Measurements from ENCODE around the gene CLEC4E. TPM values are rescaled to one million over a fixed set of nuclear protein-coding genes. Genes with fewer than 3 reads are reported as not detected.
A peak's percentile ranks its signal among the peaks of the same experiment; 100 is the strongest.

Gene CLEC4E
- total RNA-seq, 1 donor from 2014 or later = not detected

DNA sequence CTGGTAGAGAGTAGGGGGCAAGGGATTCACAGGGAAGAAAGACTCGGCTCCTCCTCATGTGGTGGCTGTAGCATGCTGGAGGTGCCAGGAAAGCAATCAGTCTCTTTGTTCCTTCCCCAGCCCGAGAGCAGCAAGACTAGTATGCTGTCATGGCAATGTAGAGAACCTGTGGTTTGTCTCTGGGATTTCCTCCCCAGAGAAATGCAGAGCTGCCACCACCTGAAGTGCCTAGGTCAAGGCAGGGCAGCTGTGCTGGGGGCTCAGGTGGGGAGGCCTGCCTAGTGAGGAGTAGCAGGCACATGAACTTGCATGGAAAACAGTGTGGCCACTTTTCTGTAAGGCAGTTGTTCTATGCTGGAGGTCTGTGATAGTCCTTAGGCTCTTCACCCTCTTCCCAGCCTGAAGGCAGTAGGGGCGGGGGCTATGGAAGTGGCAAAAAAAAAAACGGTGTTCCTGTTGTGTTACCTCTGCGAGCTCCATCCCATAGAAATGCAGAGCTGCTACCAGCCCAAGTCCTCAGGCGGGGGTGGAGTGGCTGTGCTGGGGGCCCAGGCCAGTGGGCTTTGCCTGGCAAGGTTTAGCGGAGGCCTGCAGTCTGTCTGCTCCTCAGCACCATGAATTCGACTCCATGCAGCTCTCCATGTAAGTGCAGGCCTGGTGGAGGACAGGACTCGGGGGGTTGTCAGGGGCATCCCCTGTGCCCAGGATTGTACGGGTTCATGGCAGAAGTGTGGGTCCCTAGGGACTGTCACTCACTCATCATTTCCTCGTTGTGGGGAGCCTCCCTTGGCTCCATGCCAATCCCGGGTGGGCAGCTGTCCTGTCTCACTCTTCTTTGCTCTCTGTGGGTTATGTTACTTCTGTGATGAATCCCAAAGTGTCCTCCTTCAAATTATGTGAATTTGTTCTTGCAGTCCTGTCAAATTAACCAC lies 31.5 kb downstream of the CLEC4E start:
- H3K36me3 ChIP-seq (ENCODE audit: control insufficient read depth, insufficient read depth, low read length) = no peaks in the 10 kb centered on the region
- TF ChIP-seq, protein P1, sequence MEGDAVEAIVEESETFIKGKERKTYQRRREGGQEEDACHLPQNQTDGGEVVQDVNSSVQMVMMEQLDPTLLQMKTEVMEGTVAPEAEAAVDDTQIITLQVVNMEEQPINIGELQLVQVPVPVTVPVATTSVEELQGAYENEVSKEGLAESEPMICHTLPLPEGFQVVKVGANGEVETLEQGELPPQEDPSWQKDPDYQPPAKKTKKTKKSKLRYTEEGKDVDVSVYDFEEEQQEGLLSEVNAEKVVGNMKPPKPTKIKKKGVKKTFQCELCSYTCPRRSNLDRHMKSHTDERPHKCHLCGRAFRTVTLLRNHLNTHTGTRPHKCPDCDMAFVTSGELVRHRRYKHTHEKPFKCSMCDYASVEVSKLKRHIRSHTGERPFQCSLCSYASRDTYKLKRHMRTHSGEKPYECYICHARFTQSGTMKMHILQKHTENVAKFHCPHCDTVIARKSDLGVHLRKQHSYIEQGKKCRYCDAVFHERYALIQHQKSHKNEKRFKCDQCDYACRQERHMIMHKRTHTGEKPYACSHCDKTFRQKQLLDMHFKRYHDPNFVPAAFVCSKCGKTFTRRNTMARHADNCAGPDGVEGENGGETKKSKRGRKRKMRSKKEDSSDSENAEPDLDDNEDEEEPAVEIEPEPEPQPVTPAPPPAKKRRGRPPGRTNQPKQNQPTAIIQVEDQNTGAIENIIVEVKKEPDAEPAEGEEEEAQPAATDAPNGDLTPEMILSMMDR (IDR thresholded peaks at IDR 0.05; ENCODE audit: insufficient read depth, low read length, severe bottlenecking) = no peak
- H3K4me3 ChIP-seq (ENCODE audit: low read depth, low read length) = no peak overlapping the region
- DNase-seq (ENCODE audit: low read depth) = no peak
- no peak for FAIRE-seq
- H3K27me3 ChIP-seq (ENCODE audit: control insufficient read depth, insufficient read depth, low read length) = no peaks in the 10 kb centered on the region

DNA sequence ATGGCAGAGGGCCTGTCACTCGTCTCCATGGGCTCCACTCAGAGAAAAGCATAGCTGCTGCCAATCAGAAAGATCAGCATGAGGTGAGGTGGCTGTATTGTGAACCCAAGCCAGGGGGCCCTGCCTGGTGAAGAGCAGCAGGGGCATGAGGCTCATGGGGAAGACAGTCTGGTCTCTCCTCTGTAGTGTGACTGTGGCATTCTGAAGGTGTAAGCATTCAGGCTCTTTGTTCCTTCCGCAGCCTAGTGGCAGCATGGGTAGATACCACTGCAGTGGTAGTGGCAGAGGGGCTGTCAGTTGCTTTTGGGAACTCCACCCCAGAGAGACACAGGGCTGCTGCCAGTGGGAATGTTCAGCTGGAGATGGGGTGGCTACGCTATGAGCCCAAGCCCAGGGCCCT lies 32.5 kb downstream of the CLEC4E start:
- H3K27me3 ChIP-seq (ENCODE audit: control insufficient read depth, insufficient read depth, low read length) = no peaks in the 10 kb centered on the region
- H3K36me3 ChIP-seq (ENCODE audit: control insufficient read depth, insufficient read depth, low read length) = no peaks in the 10 kb centered on the region
- H3K4me3 ChIP-seq (ENCODE audit: low read depth, low read length) = no peak overlapping the region
- TF ChIP-seq, protein P1 (IDR thresholded peaks at IDR 0.05; ENCODE audit: insufficient read depth, low read length, severe bottlenecking) = no peak
- FAIRE-seq (no peak), DNase-seq (ENCODE audit: low read depth) (no peak)

DNA sequence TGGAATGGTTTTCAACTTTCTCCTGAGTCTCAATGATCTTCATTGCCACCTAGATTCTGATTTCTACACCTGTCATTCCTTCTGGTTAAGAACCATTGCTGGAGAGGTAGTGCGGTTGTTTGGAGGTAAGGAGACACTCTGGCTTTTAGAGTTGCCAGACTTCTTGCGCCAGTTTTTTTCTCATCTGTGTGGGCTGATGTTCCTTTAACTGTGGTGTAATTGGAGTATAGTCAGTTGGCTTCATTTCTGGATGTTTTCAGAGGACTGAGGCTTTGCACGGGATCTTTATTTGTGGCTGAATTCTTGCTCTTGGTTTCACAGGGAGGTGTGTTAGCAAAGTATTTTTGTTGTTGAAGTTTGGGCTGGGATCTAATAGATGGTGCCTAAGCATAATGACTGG lies 33.1 kb downstream of the CLEC4E start:
- H3K27me3 ChIP-seq (ENCODE audit: control insufficient read depth, insufficient read depth, low read length) = no peaks in the 10 kb centered on the region
- TF ChIP-seq, protein P1 (IDR thresholded peaks at IDR 0.05; ENCODE audit: insufficient read depth, low read length, severe bottlenecking) = no peak
- DNase-seq (ENCODE audit: low read depth) (no peak), FAIRE-seq (no peak)
- H3K4me3 ChIP-seq (ENCODE audit: low read depth, low read length) = no peak overlapping the region
- H3K36me3 ChIP-seq (ENCODE audit: control insufficient read depth, insufficient read depth, low read length) = no peaks in the 10 kb centered on the region

DNA sequence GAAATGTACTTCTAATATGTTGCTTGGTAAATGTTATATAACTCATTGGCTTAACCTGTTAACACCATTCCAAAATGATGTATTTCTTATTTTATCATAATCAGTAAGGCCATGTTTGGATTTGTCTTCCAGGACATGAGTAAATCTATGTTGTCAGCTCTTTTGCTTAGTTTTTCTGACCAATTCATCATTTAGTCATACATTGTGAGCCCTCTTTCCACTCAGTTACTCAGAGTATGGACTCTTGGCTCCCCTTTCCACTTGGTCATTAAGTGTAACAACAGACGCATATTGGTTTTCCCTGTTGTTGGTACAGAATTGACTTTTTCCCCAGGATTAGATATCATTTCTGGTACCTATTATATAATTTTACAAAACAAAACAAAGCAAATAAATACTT lies 36.4 kb downstream of the CLEC4E start:
- TF ChIP-seq, protein P1 (IDR thresholded peaks at IDR 0.05; ENCODE audit: insufficient read depth, low read length, severe bottlenecking) = no peak
- no peaks in the 10 kb centered on the region for H3K27me3 ChIP-seq (ENCODE audit: control insufficient read depth, insufficient read depth, low read length)
- DNase-seq (ENCODE audit: low read depth) (peak; percentile 72), FAIRE-seq (no peak)
- H3K36me3 ChIP-seq (ENCODE audit: control insufficient read depth, insufficient read depth, low read length) = no peaks in the 10 kb centered on the region
- no peak overlapping the region for H3K4me3 ChIP-seq (ENCODE audit: low read depth, low read length)

DNA sequence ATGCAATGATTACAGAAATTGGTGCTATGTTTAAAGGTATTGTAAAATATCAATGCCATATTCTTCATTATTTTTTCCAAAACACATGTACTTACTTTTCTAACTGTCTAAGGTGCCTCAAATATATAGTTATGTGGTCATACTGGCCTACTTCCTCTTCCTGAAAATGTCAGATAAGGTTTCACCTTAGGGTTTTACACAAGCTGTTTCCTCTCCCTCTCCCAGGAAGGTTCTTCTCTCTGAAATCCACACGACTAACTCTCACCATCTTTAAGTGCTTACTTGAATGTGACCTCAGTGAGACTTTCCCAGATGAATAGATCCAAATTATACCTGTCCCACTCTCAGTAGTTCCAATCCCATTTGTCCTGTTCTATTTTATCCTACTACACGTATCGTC lies 39.0 kb downstream of the CLEC4E start:
- DNase-seq (ENCODE audit: low read depth) = no peak
- TF ChIP-seq, protein P1 (IDR thresholded peaks at IDR 0.05; ENCODE audit: insufficient read depth, low read length, severe bottlenecking) = no peak
- Histone ChIP-seq H3K27me3 (ENCODE audit: control insufficient read depth, insufficient read depth, low read length) (no peaks in the 10 kb centered on the region), H3K4me3 (ENCODE audit: low read depth, low read length) (no peak overlapping the region), H3K36me3 (ENCODE audit: control insufficient read depth, insufficient read depth, low read length) (no peaks in the 10 kb centered on the region)
- FAIRE-seq = no peak
